Esophagus squamous epithelium (tissue), 4 donors: ENCODE data around the gene KCNMB3.
"Not testable (repeated sequence)": the region's sequence is repeated elsewhere in the genome, so short reads cannot be mapped to it uniquely, and the experiment has no call there.

ENCODE experiments used
- POLR2A ChIP-seq, 4 donors: fragments of 450-650 bp; IDR thresholded peaks; one replicate each; pipeline ENCODE4 v1.6.1; 2017; ENCODE audit warnings: antibody characterized with exemption in 4 of 4, mild to moderate bottlenecking in 4 of 4, moderate library complexity in 3 of 4
- TF ChIP-seq, protein P1 (sequence below), 6 experiments: fragments of 450-650 bp in 4 of 6; fragments of 200-600 bp in 2 of 6; sonication (generic) in 2 of 6; IDR thresholded peaks; one replicate each; pipeline ENCODE4 v1.5.1; 2016 to 2019; ENCODE audit warnings: antibody characterized with exemption in 6 of 6, mild to moderate bottlenecking in 4 of 6, moderate library complexity in 4 of 6

GRCh38 chr3:179215550-179215949 is 35.4 kb downstream of the KCNMB3 start:
- TF ChIP-seq, protein P1, sequence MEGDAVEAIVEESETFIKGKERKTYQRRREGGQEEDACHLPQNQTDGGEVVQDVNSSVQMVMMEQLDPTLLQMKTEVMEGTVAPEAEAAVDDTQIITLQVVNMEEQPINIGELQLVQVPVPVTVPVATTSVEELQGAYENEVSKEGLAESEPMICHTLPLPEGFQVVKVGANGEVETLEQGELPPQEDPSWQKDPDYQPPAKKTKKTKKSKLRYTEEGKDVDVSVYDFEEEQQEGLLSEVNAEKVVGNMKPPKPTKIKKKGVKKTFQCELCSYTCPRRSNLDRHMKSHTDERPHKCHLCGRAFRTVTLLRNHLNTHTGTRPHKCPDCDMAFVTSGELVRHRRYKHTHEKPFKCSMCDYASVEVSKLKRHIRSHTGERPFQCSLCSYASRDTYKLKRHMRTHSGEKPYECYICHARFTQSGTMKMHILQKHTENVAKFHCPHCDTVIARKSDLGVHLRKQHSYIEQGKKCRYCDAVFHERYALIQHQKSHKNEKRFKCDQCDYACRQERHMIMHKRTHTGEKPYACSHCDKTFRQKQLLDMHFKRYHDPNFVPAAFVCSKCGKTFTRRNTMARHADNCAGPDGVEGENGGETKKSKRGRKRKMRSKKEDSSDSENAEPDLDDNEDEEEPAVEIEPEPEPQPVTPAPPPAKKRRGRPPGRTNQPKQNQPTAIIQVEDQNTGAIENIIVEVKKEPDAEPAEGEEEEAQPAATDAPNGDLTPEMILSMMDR (IDR thresholded peaks at IDR 0.05): not testable (repeated sequence)
- not testable (repeated sequence) for TF ChIP-seq POLR2A (IDR thresholded peaks at IDR 0.05)
